GM04503 (cell line): ENCODE measurements around the gene TRPM1.

Source experiments
- DNase-seq: peaks from one replicate; pipeline ENCODE4 v3.0.0-alpha.2; 2012; ENCODE audit warnings: low read depth

The TRPM1 gene

GRCh38 chr15:31101262-31102038 lies at the start of gene TRPM1:
Gene TRPM1 (minus strand): TSS chr15:31101725. CDS start chr15:31081355, 20,370 bp downstream.
- no peak for DNase-seq

- no peak for DNase-seq
Measured at GRCh38 chr15:31150732-31151231, 49.3 kb upstream of the TRPM1 start.

- no peak for DNase-seq
Measured at GRCh38 chr15:31149987-31150386, 48.5 kb upstream of the TRPM1 start.

- no peak for DNase-seq
Measured at GRCh38 chr15:31149088-31149505, 47.6 kb upstream of the TRPM1 start.

GRCh38 chr15:31148297-31149087 lies 47.0 kb upstream of the TRPM1 start:
- DNase-seq, result no peak

- no peak for DNase-seq
Measured at GRCh38 chr15:31147944-31148296, 46.4 kb upstream of the TRPM1 start.

- no peak for DNase-seq
Measured at GRCh38 chr15:31147456-31147855, 45.9 kb upstream of the TRPM1 start.

GRCh38 chr15:31145271-31145911 lies 43.9 kb upstream of the TRPM1 start:
- DNase-seq, result no peak

- no peak for DNase-seq
Measured at GRCh38 chr15:31141792-31142191, 40.3 kb upstream of the TRPM1 start.

GRCh38 chr15:31136607-31137328 lies 35.2 kb upstream of the TRPM1 start:
- DNase-seq, result no peak

- DNase-seq, result no peak
Measured at GRCh38 chr15:31136016-31136415, 34.5 kb upstream of the TRPM1 start.

- DNase-seq, result no peak
Measured at GRCh38 chr15:31135523-31135922, 34.0 kb upstream of the TRPM1 start.

GRCh38 chr15:31133890-31134289 lies 32.4 kb upstream of the TRPM1 start:
- DNase-seq, result no peak

GRCh38 chr15:31131853-31132375 lies 30.4 kb upstream of the TRPM1 start:
- DNase-seq, result no peak

- DNase-seq, result no peak
Measured at GRCh38 chr15:31130576-31131237, 29.2 kb upstream of the TRPM1 start.

- DNase-seq, result no peak
Measured at GRCh38 chr15:31129769-31130303, 28.3 kb upstream of the TRPM1 start.

- DNase-seq, result no peak
Measured at GRCh38 chr15:31128919-31129768, 27.6 kb upstream of the TRPM1 start.

- no peak for DNase-seq
Measured at GRCh38 chr15:31128477-31128876, 27.0 kb upstream of the TRPM1 start.

GRCh38 chr15:31127596-31128261 lies 26.2 kb upstream of the TRPM1 start:
- no peak for DNase-seq
